Neural cell (in vitro differentiated cells): ENCODE measurements around the gene RMRP. TPM values are rescaled to one million over a fixed set of nuclear protein-coding genes. Genes with fewer than 3 reads are reported as not detected.

Experiments
- H2AFZ ChIP-seq: fragments of 200-600, 300-800 bp; sonication (generic), shearing (Covaris generic); 2 replicates; pipeline ENCODE4 v1.6.0; 2014; ENCODE audit warnings: low read depth, mild to moderate bottlenecking, antibody characterized with exemption, low read length, moderate library complexity
- H3F3A ChIP-seq: fragments of 200-600 bp; shearing (Covaris generic); 2 replicates; pipeline ENCODE4 v1.6.1; 2016; ENCODE audit warnings: mild to moderate bottlenecking, moderate library complexity, mixed read lengths, antibody characterized with exemption, low read length; ENCODE audit not compliant: insufficient read depth, poor library complexity, severe bottlenecking
- H3K27ac ChIP-seq: fragments of 200-600, 300-800 bp; sonication (generic), shearing (Covaris generic); 2 replicates; pipeline ENCODE4 v1.5.1; 2014; ENCODE audit warnings: mild to moderate bottlenecking, low read length, moderate library complexity
- H3K27me3 ChIP-seq: fragments of 300-800, 200-600 bp; sonication (generic), shearing (Covaris generic); 2 replicates; pipeline ENCODE4 v1.6.0; 2014; ENCODE audit warnings: mild to moderate bottlenecking, low read depth, low read length, moderate library complexity; ENCODE audit not compliant: insufficient read depth
- H3K36me3 ChIP-seq: fragments of 300-800, 200-600 bp; sonication (generic), shearing (Covaris generic); 2 replicates; pipeline ENCODE4 v1.5.1; 2014; ENCODE audit warnings: mild to moderate bottlenecking, antibody characterized with exemption, low read length, moderate library complexity; ENCODE audit not compliant: insufficient read depth
- H3K4me2 ChIP-seq: fragments of 300-800, 200-600 bp; sonication (generic), shearing (Covaris generic); 2 replicates; pipeline ENCODE4 v1.6.0; 2014; ENCODE audit warnings: mild to moderate bottlenecking, low read length
- H3K4me3 ChIP-seq: fragments of 300-800, 200-600 bp; sonication (generic), shearing (Covaris generic); 2 replicates; pipeline ENCODE4 v1.5.1; 2014; ENCODE audit warnings: mild to moderate bottlenecking, low read length, moderate library complexity
- H3K79me2 ChIP-seq: fragments of 200-600 bp; shearing (Covaris generic); replicated peaks from 2 replicates; pipeline ENCODE4 v1.6.0; 2014; ENCODE audit warnings: mild to moderate bottlenecking, low read length, moderate library complexity; ENCODE audit not compliant: insufficient read depth
- H3K9ac ChIP-seq: fragments of 300-800, 200-600 bp; sonication (generic), shearing (Covaris generic); 2 replicates; pipeline ENCODE4 v1.6.1; 2016; ENCODE audit warnings: mild to moderate bottlenecking, low read length, mixed read lengths
- H3K9me2 ChIP-seq: fragments of 200-600 bp; shearing (Covaris generic); 2 replicates; pipeline ENCODE4 v1.6.1; 2016; ENCODE audit warnings: mild to moderate bottlenecking, low read length, mixed read lengths; ENCODE audit not compliant: insufficient read depth
- H3K9me3 ChIP-seq: fragments of 200-600, 300-800 bp; sonication (generic), shearing (Covaris generic); 2 replicates; pipeline ENCODE4 v1.6.1; 2016; ENCODE audit warnings: mild to moderate bottlenecking, mixed run types, low read length, moderate library complexity, mixed read lengths
- H4K20me1 ChIP-seq: fragments of 200-600 bp; shearing (Covaris generic); 2 replicates; pipeline ENCODE4 v1.6.1; 2016; ENCODE audit warnings: mild to moderate bottlenecking, mixed run types; ENCODE audit not compliant: insufficient read depth
- CTCF ChIP-seq: fragments of 450-650 bp; IDR thresholded peaks from 2 replicates; pipeline ENCODE4 v1.5.1; 2014; ENCODE audit warnings: antibody characterized with exemption, mild to moderate bottlenecking, moderate library complexity; ENCODE audit not compliant: poor library complexity, severe bottlenecking
- EP300 ChIP-seq: fragments of 450-650 bp; conservative IDR thresholded peaks from 2 replicates; pipeline ENCODE4 v1.6.1; 2014; ENCODE audit warnings: antibody characterized with exemption, mild to moderate bottlenecking, moderate library complexity; ENCODE audit not compliant: poor library complexity, severe bottlenecking
- EZH2 ChIP-seq: fragments of 200-600, 300-800 bp; shearing (Covaris generic), sonication (generic); IDR thresholded peaks from 2 replicates; pipeline ENCODE4 v1.6.1; 2014; ENCODE audit warnings: antibody characterized with exemption, low read length, borderline replicate concordance, mild to moderate bottlenecking; ENCODE audit not compliant: insufficient read depth, poor library complexity, severe bottlenecking
- MXI1 ChIP-seq: fragments of 450-650 bp; conservative IDR thresholded peaks from 2 replicates; pipeline ENCODE4 v1.6.1; 2014; ENCODE audit warnings: antibody characterized with exemption, mild to moderate bottlenecking; ENCODE audit not compliant: poor library complexity, severe bottlenecking
- POLR2AphosphoS5 ChIP-seq: IDR thresholded peaks from 2 replicates; pipeline ENCODE4 v1.6.1; 2012
- RAD21 ChIP-seq: fragments of 450-650 bp; conservative IDR thresholded peaks from 2 replicates; pipeline ENCODE4 v1.6.1; 2014; ENCODE audit warnings: antibody characterized with exemption, mild to moderate bottlenecking, moderate library complexity
- REST ChIP-seq: IDR thresholded peaks from 2 replicates; pipeline ENCODE4 v1.6.1; 2012; ENCODE audit warnings: borderline replicate concordance
- SMC3 ChIP-seq: fragments of 450-650 bp; conservative IDR thresholded peaks from 2 replicates; pipeline ENCODE4 v1.6.1; 2014; ENCODE audit warnings: antibody characterized with exemption, mild to moderate bottlenecking, moderate library complexity; ENCODE audit not compliant: poor library complexity
- TAF1 ChIP-seq: IDR thresholded peaks from 2 replicates; pipeline ENCODE4 v1.6.1; 2012; ENCODE audit warnings: low read depth
- polyA plus RNA-seq: library from polyadenylated mRNA; depleted of rRNA; stranded (reverse); fragments of >200 nt; gene quantifications from 2 replicates; pipeline ENCODE4 v1.2.3, GENCODE V29; 2014

The RMRP gene
- polyA plus RNA-seq, 1 donor from 2014 or later, result not detected

GRCh38 chr9:35656348-35656747 lies 1.5 kb downstream of the RMRP start:
- Histone ChIP-seq H3K79me2 (peaks cover 6% of the 10 kb centered on the region), H3K27ac (no peak overlapping the region), H4K20me1 (no peaks in the 10 kb centered on the region), H3K27me3 (no peaks in the 10 kb centered on the region), H3F3A (no peaks in the 10 kb centered on the region), H3K4me3 (peak overlapping the region; percentile 80), H3K9ac (peak overlapping the region; percentile 97), H3K36me3 (peaks cover 8% of the 10 kb centered on the region), H3K9me2 (no peaks in the 10 kb centered on the region), H3K9me3 (no peaks in the 10 kb centered on the region), H3K4me2 (no peak overlapping the region), H2AFZ (no peak overlapping the region)
- TF ChIP-seq POLR2AphosphoS5 (no peak), REST (no peak), CTCF (no peak), EZH2 (no peak), TAF1 (no peak), EP300 (no peak), RAD21 (no peak), SMC3 (no peak), MXI1 (no peak)

GRCh38 chr9:35653611-35654010 lies 4.2 kb downstream of the RMRP start:
- H4K20me1 ChIP-seq, result no peaks in the 10 kb centered on the region
- H3K4me3 ChIP-seq, result no peak overlapping the region
- H3K9me2 ChIP-seq, result no peaks in the 10 kb centered on the region
- no peak overlapping the region for H2AFZ ChIP-seq
- H3K27me3 ChIP-seq, result no peaks in the 10 kb centered on the region
- no peaks in the 10 kb centered on the region for H3K79me2 ChIP-seq
- H3K27ac ChIP-seq, result no peak overlapping the region
- no peaks in the 10 kb centered on the region for H3K9me3 ChIP-seq
- no peaks in the 10 kb centered on the region for H3K36me3 ChIP-seq
- H3K9ac ChIP-seq, result no peak overlapping the region
- TF ChIP-seq TAF1 (no peak), EZH2 (no peak)
- H3F3A ChIP-seq, result no peaks in the 10 kb centered on the region
- no peak overlapping the region for H3K4me2 ChIP-seq

GRCh38 chr9:35652829-35653209 lies 5.0 kb downstream of the RMRP start:
- H3K27ac ChIP-seq, result no peak overlapping the region
- H3F3A ChIP-seq, result no peaks in the 10 kb centered on the region
- no peaks in the 10 kb centered on the region for H3K27me3 ChIP-seq
- no peak overlapping the region for H3K4me3 ChIP-seq
- no peaks in the 10 kb centered on the region for H3K79me2 ChIP-seq
- H3K4me2 ChIP-seq, result no peak overlapping the region
- no peak overlapping the region for H2AFZ ChIP-seq
- H3K9me2 ChIP-seq, result no peaks in the 10 kb centered on the region
- H4K20me1 ChIP-seq, result no peaks in the 10 kb centered on the region
- no peaks in the 10 kb centered on the region for H3K36me3 ChIP-seq
- H3K9ac ChIP-seq, result no peak overlapping the region
- H3K9me3 ChIP-seq, result no peaks in the 10 kb centered on the region
- TF ChIP-seq POLR2AphosphoS5, result no peak
- no peak for TF ChIP-seq RAD21
- TF ChIP-seq SMC3, result no peak
- TF ChIP-seq EP300, result no peak
- no peak for TF ChIP-seq MXI1
- no peak for TF ChIP-seq EZH2
- TF ChIP-seq TAF1, result no peak
- no peak for TF ChIP-seq REST
- no peak for TF ChIP-seq CTCF
